H1 (cell line): ENCODE data around the gene MRPL17.

ENCODE experiments used
- CBX5 ChIP-seq: fragments of 300-800, 300-1000 bp; sonication (generic); IDR thresholded peaks from 2 replicates; pipeline ENCODE4 v1.7.1; 2016; ENCODE audit warnings: antibody characterized with exemption, low read length, low read depth
- CHD2 ChIP-seq: IDR thresholded peaks from 2 replicates; pipeline ENCODE4 v1.6.1; 2012; ENCODE audit warnings: low read length, improper control_type of control experiment
- POLR2AphosphoS5 ChIP-seq: IDR thresholded peaks from 2 replicates; pipeline ENCODE4 v1.6.1; 2011; ENCODE audit warnings: low read depth, low read length
- TF ChIP-seq, protein P1 (sequence below), 3 experiments: IDR thresholded peaks; 1 replicate in 2 of 3; 2 replicates in 1 of 3; pipeline versions ENCODE4 v1.5.1 to v1.6.1; 2011; ENCODE audit warnings: low read length in 3 of 3, mild to moderate bottlenecking in 3 of 3, inconsistent platforms in 2 of 3, low read depth in 1 of 3, moderate library complexity in 1 of 3; ENCODE audit not compliant: insufficient read depth in 1 of 3; ENCODE audit errors: control extremely low read depth in 1 of 3

GRCh38 chr11:6686006-6686405 is 2.9 kb upstream of the MRPL17 start:
- TF ChIP-seq, protein P1, sequence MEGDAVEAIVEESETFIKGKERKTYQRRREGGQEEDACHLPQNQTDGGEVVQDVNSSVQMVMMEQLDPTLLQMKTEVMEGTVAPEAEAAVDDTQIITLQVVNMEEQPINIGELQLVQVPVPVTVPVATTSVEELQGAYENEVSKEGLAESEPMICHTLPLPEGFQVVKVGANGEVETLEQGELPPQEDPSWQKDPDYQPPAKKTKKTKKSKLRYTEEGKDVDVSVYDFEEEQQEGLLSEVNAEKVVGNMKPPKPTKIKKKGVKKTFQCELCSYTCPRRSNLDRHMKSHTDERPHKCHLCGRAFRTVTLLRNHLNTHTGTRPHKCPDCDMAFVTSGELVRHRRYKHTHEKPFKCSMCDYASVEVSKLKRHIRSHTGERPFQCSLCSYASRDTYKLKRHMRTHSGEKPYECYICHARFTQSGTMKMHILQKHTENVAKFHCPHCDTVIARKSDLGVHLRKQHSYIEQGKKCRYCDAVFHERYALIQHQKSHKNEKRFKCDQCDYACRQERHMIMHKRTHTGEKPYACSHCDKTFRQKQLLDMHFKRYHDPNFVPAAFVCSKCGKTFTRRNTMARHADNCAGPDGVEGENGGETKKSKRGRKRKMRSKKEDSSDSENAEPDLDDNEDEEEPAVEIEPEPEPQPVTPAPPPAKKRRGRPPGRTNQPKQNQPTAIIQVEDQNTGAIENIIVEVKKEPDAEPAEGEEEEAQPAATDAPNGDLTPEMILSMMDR (IDR thresholded peaks at IDR 0.05; ENCODE audit: control extremely low read depth in 1 of 3, insufficient read depth in 1 of 3, low read depth in 1 of 3, low read length in 3 of 3), result no peak
- TF ChIP-seq POLR2AphosphoS5, result no peak
- no peak for TF ChIP-seq CBX5
- no peak for TF ChIP-seq CHD2
